Germinal center (tissue), 1 donor: ENCODE data around the gene PLEKHB1.
"Not testable (repeated sequence)": the region's sequence is repeated elsewhere in the genome, so short reads cannot be mapped to it uniquely, and the experiment has no call there.

Source experiments
- DNase-seq: peaks from one replicate; pipeline ENCODE4 v3.0.0; 2012; ENCODE audit warnings: mixed read lengths, low spot score

Gene PLEKHB1

GRCh38 chr11:73676552-73676951, 30.2 kb downstream of the PLEKHB1 start:
- not testable (repeated sequence) for DNase-seq

GRCh38 chr11:73680687-73681086, 34.3 kb downstream of the PLEKHB1 start:
- no peak for DNase-seq

GRCh38 chr11:73693899-73694525, 47.6 kb downstream of the PLEKHB1 start:
- no peak for DNase-seq

- DNase-seq: no peak
These were observed 58.7 kb downstream of the PLEKHB1 start for GRCh38 chr11:73705053-73705452.

DNA sequence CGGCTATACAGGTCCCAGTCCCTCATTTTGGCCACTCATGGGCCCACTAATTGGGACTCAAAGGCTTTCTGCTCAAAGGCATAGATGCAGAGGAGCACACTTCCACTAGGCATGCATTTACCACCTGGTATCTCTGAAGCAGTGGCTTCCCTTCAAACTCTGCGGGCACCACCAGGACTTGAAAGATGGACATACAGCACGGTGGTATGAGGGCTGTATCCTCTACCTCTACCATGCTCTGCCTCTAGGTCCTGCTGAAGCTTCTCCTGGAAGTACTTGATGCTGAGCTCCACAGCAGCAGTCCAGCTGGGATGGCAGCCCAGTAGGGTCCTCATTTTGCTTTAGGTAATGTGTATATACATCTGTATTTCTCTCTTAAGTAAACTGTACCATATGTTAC, 64.6 kb downstream of the PLEKHB1 start:
- DNase-seq: no peak
